Keratinocyte (primary cell): ENCODE measurements around the gene ITGA3.

ENCODE experiments used
- CTCF ChIP-seq, 3 experiments: IDR thresholded peaks in 1 of 3; conservative IDR thresholded peaks in 1 of 3; optimal IDR thresholded peaks in 1 of 3; 2 replicates in 2 of 3; 3 replicates in 1 of 3; pipeline versions ENCODE3 to v1.5.1; 2011; ENCODE audit warnings: low read length in 3 of 3, mild to moderate bottlenecking in 3 of 3, moderate library complexity in 2 of 3, control low read depth in 1 of 3, inconsistent platforms in 1 of 3; ENCODE audit not compliant: insufficient read depth in 2 of 3; ENCODE audit errors: extremely low read depth in 1 of 3
- EZH2 ChIP-seq: IDR thresholded peaks from one replicate; pipeline ENCODE4 v1.6.1; 2012; ENCODE audit warnings: inconsistent platforms, mild to moderate bottlenecking, low read length, moderate library complexity

GRCh38 chr17:50094753-50095619, 39.1 kb downstream of the ITGA3 start, which contains the start of gene PDK2:
- TF ChIP-seq CTCF (optimal IDR thresholded peaks at IDR 0.05 in 1 of 3, IDR thresholded peaks at IDR 0.05 in 1 of 3, conservative IDR thresholded peaks at IDR 0.05 in 1 of 3; ENCODE audit: extremely low read depth in 1 of 3, insufficient read depth in 2 of 3, low read length in 3 of 3) (no peak), EZH2 (no peak)
